B cell (primary cell): Measurements from ENCODE around the gene EIF4A2. TPM values are rescaled to one million over a fixed set of nuclear protein-coding genes. Genes with fewer than 3 reads are reported as not detected.

Experiments used
- ATAC-seq: fragments of 200-7000 bp; cut with Tn5 transposase; one replicate; pipeline ENCODE4 v1.10.0; 2021; ENCODE audit warnings: low read depth, mild to moderate bottlenecking, moderate number of reproducible peaks, moderate library complexity
- CTCF ChIA-PET: fragments of 350-600 bp; sonication (Branson Sonifier 250); formaldehyde crosslinking; loops from one replicate; lab custom pipeline; 2021; ENCODE audit warnings: antibody characterized with exemption, inconsistent platforms; lab: Charles Lee
- POLR2A ChIA-PET: fragments of 350-600 bp; sonication (Branson Sonifier 250); formaldehyde crosslinking; loops from one replicate; lab custom pipeline; 2021; ENCODE audit warnings: antibody characterized with exemption; lab: Charles Lee
- DNase-seq: peaks from one replicate; pipeline ENCODE4 v3.0.0; 2013
- H2AFZ ChIP-seq: 2 replicates; pipeline ENCODE4 v1.6.1; 2012; ENCODE audit warnings: mild to moderate bottlenecking, low read depth, low read length; ENCODE audit not compliant: insufficient read depth, poor library complexity, severe bottlenecking
- H3K27ac ChIP-seq, 2 donors: 1 replicate in 1 of 2; 2 replicates in 1 of 2; pipeline ENCODE4 v1.5.1; 2012 to 2013; ENCODE audit warnings: low read length in 2 of 2, mild to moderate bottlenecking in 2 of 2, moderate library complexity in 1 of 2
- H3K27me3 ChIP-seq, 4 experiments: fragments of 200-600 bp in 1 of 4; sonication (generic) in 1 of 4; replicated peaks in 1 of 4; 1 replicate in 2 of 4; 2 replicates in 2 of 4; pipeline versions ENCODE4 v1.6.1 to v1.7.0; 2013 to 2016; ENCODE audit warnings: low read length in 3 of 4, mild to moderate bottlenecking in 2 of 4, mixed read lengths in 1 of 4, moderate library complexity in 1 of 4; ENCODE audit not compliant: insufficient read depth in 4 of 4, control insufficient read depth in 3 of 4; ENCODE audit errors: control extremely low read depth in 1 of 4
- H3K36me3 ChIP-seq, 2 experiments: replicated peaks in 1 of 2; 1 replicate in 1 of 2; 2 replicates in 1 of 2; pipeline versions ENCODE4 v1.6.1 to v1.7.1; 2013; ENCODE audit warnings: low read length in 1 of 2; ENCODE audit not compliant: insufficient read depth in 2 of 2, control insufficient read depth in 1 of 2; ENCODE audit errors: control extremely low read depth in 1 of 2, extremely low read depth in 1 of 2
- H3K4me1 ChIP-seq, 2 donors: fragments of 200-600 bp in 1 of 2; sonication (generic) in 1 of 2; 1 replicate in 1 of 2; 2 replicates in 1 of 2; pipeline versions ENCODE4 v1.5.1 to v1.6.1; 2013 to 2017; ENCODE audit warnings: low read length in 2 of 2; ENCODE audit not compliant: control insufficient read depth in 2 of 2, insufficient read depth in 2 of 2
- H3K4me2 ChIP-seq: replicated peaks from 2 replicates; pipeline ENCODE3; 2012; ENCODE audit warnings: mild to moderate bottlenecking, low read depth, low read length; ENCODE audit not compliant: poor library complexity, severe bottlenecking
- H3K4me3 ChIP-seq, 5 experiments: fragments of 200-600 bp in 1 of 5; sonication (generic) in 1 of 5; 1 replicate in 3 of 5; 2 replicates in 2 of 5; pipeline versions ENCODE4 v1.5.1 to v1.7.0; 2011 to 2016; ENCODE audit warnings: low read length in 4 of 5, mild to moderate bottlenecking in 4 of 5, low read depth in 2 of 5, control low read depth in 1 of 5, moderate library complexity in 1 of 5; ENCODE audit not compliant: insufficient read depth in 1 of 5; ENCODE audit errors: control extremely low read depth in 1 of 5, extremely low read depth in 1 of 5
- H3K79me2 ChIP-seq: fragments of 200-600 bp; sonication (generic); one replicate; pipeline ENCODE4 v1.6.0; 2016; ENCODE audit warnings: low read length; ENCODE audit not compliant: control insufficient read depth, insufficient read depth
- H3K9ac ChIP-seq: fragments of 200-600 bp; sonication (generic); 2 replicates; pipeline ENCODE4 v1.6.1; 2017; ENCODE audit warnings: mild to moderate bottlenecking, low read length, moderate library complexity
- H3K9me3 ChIP-seq, 3 donors: one replicate each; pipeline versions ENCODE4 v1.6.1 to v1.7.1; 2013; ENCODE audit warnings: low read length in 2 of 3; ENCODE audit not compliant: control insufficient read depth in 2 of 3, insufficient read depth in 1 of 3; ENCODE audit errors: control extremely low read depth in 1 of 3
- H4K20me1 ChIP-seq: 2 replicates; pipeline ENCODE4 v1.6.0; 2012; ENCODE audit warnings: mild to moderate bottlenecking, low read length; ENCODE audit not compliant: insufficient read depth, control insufficient read depth, poor library complexity, severe bottlenecking
- H3K27ac Mint-ChIP-seq: one replicate; pipeline ENCODE4 v1.8.0; 2021; ENCODE audit warnings: mixed read lengths
- H3K27me3 Mint-ChIP-seq: one replicate; pipeline ENCODE4 v1.8.0; 2021; ENCODE audit warnings: mixed read lengths
- H3K4me1 Mint-ChIP-seq: one replicate; pipeline ENCODE4 v1.8.0; 2021; ENCODE audit warnings: mixed read lengths
- H3K4me3 Mint-ChIP-seq: one replicate; pipeline ENCODE4 v1.8.0; 2021; ENCODE audit warnings: mixed read lengths
- H3K9me3 Mint-ChIP-seq: one replicate; pipeline ENCODE4 v1.8.0; 2022; ENCODE audit warnings: mixed read lengths; ENCODE audit not compliant: insufficient read depth
- CTCF ChIP-seq: fragments of 200-600 bp; IDR thresholded peaks from one replicate; pipeline ENCODE4 v1.8.0; 2022; ENCODE audit warnings: antibody characterized with exemption, mild to moderate bottlenecking
- EZH2 ChIP-seq: IDR thresholded peaks from 2 replicates; pipeline ENCODE4 v1.6.1; 2012; ENCODE audit warnings: borderline replicate concordance, low read depth, mild to moderate bottlenecking, moderate library complexity, low read length; ENCODE audit not compliant: insufficient read depth, poor library complexity, severe bottlenecking
- WGBS: methylation state at CpG from one replicate; pipeline ENCODE4 v1.1.5; 2013; ENCODE audit warnings: missing lambda C conversion rate; ENCODE audit not compliant: insufficient coverage; 5-methylcytosine and 5-hydroxymethylcytosine counted together
- intact Hi-C: fragments of 100-400 bp; cut with micrococcal nuclease; formaldehyde crosslinking; loops from one replicate; pipeline ENCODE4 v1.10.0; 2022
- polyA plus RNA-seq: library from polyadenylated mRNA; depleted of rRNA; stranded (reverse); fragments of >200 nt; gene quantifications from 2 replicates; pipeline ENCODE4 v1.2.3, GENCODE V29; 2012
- total RNA-seq, 2 donors: library from RNA; stranded (reverse); fragments of 120-200 nt in 1 of 2; gene quantifications; 1 replicate in 1 of 2; 2 replicates in 1 of 2; pipeline versions ENCODE4 v1.2.3 to v1.2.4, GENCODE V29; 2013 to 2022

The EIF4A2 gene
- total and polyA plus RNA-seq, 2 donors (not counting 1 experiment from before 2014, with no cell fraction given) = 506 to 547 TPM

DNA sequence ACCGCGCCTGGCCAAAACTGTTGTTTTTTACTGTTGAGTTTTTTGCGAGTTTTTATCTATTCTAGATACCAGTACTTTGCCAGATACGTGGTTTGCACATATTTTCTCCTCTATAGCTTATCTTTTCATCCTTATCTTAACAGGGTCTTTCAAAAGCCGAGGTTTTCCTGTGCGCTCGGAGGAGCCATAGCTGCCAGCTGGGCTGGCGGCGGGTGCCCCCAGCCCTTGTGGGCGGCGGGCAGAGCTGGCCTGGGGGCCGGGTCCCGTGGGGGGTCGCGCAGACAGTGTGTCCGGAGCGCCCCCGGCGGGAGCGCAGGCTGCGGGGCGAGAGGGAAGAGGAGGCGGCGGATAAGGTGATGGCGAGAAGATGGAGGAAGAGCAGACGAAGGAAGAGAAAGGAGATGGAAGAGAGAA, 11.1 kb upstream of the EIF4A2 start:
- Histone ChIP-seq H3K36me3 (no peaks in the 10 kb centered on the region), H3K4me1 (peaks cover 11 to 12% of the 10 kb centered on the region in 2 donors), H4K20me1 (no peaks in the 10 kb centered on the region), H3K27me3 (no peaks in the 10 kb centered on the region), H3K79me2 (no peaks in the 10 kb centered on the region), H3K9ac (peak overlapping the region; percentile 94), H2AFZ (peak overlapping the region; percentile 100), H3K27ac (peak overlapping the region; percentile 69 to 87), H3K4me2 (peak overlapping the region; percentile 99), H3K4me3 (peak overlapping the region; percentile 50 to 98 (median 79)), H3K9me3 (no peaks in the 10 kb centered on the region)
- Mint-ChIP-seq H3K27me3 (no peaks in the 10 kb centered on the region), H3K4me1 (peaks cover 17% of the 10 kb centered on the region), H3K27ac (peak overlapping the region; percentile 91), H3K4me3 (peak overlapping the region; percentile 93), H3K9me3 (no peaks in the 10 kb centered on the region)
- ChIA-PET CTCF (interaction anchor here (0.6 to 2.1 kb wide), 5 partner anchors 11 to 1544 kb away, joined by 3 to 9 read pairs (median 4); partner anchors contain the start of genes EIF4A2 and TRA2B), POLR2A (interaction anchor here (0.9 to 2.5 kb wide), 3 partner anchors 11 to 155 kb away, joined by 4 to 78 read pairs (median 6); partner anchors contain the start of gene EIF4A2)
- DNase-seq = no peak
- 2% methylated on average over 23 of the region's 26 CpGs for WGBS
- TF ChIP-seq CTCF = no peak
- no peak for TF ChIP-seq EZH2
- ATAC-seq = peak; percentile 21
- intact Hi-C loops = loop anchor here (1.0 to 10.0 kb wide), 6 partner anchors 11 to 205 kb away; partner anchors contain the start of genes EIF4A2, RFC4 and TBCCD1

- CTCF ChIA-PET = interaction anchor here (0.6 to 2.1 kb wide), 5 partner anchors 11 to 1544 kb away, joined by 3 to 9 read pairs (median 4); partner anchors contain the start of genes EIF4A2 and TRA2B
- Histone ChIP-seq H4K20me1 (no peaks in the 10 kb centered on the region), H3K4me2 (peak overlapping the region; percentile 99), H3K27me3 (no peaks in the 10 kb centered on the region), H3K36me3 (no peaks in the 10 kb centered on the region), H3K79me2 (no peaks in the 10 kb centered on the region), H3K4me3 (peak overlapping the region; percentile 50 to 98 (median 79)), H3K27ac (peak overlapping the region; percentile 69 to 87), H3K9me3 (no peaks in the 10 kb centered on the region), H3K9ac (peak overlapping the region; percentile 94), H2AFZ (peak overlapping the region; percentile 100), H3K4me1 (peaks cover 11 to 12% of the 10 kb centered on the region in 2 donors)
- Mint-ChIP-seq H3K27me3 (no peaks in the 10 kb centered on the region), H3K4me3 (peak overlapping the region; percentile 93), H3K27ac (peak overlapping the region; percentile 91), H3K9me3 (no peaks in the 10 kb centered on the region), H3K4me1 (peaks cover 17% of the 10 kb centered on the region)
- intact Hi-C loops = loop anchor here (1.0 to 10.0 kb wide), 6 partner anchors 10 to 206 kb away; partner anchors contain the start of genes EIF4A2, RFC4 and TBCCD1
- TF ChIP-seq EZH2 (no peak), CTCF (no peak)
- POLR2A ChIA-PET = interaction anchor here (0.9 to 2.5 kb wide), 4 partner anchors 11 to 156 kb away, joined by 3 to 78 read pairs (median 5); partner anchors contain the start of genes EIF4A2 and RFC4
- WGBS = 14% methylated on average over 28 of the region's 28 CpGs
- peak; percentile 87 for DNase-seq
- peak; percentile 93 for ATAC-seq
Observed at GRCh38 chr3:186772701-186773417, 10.5 kb upstream of the EIF4A2 start.
